ENCODE data around the gene LBHD2. TPM values are rescaled to one million over a fixed set of nuclear protein-coding genes. Genes with fewer than 3 reads are reported as not detected.

Gene LBHD2
- total and polyA plus RNA-seq, 2 donors = 0.19 to 0.75 TPM

GRCh38 chr14:103132381-103133209 lies 48.6 kb downstream of the LBHD2 start:
- peaks cover 0 to 4% of the 10 kb centered on the region in 2 donors for H3K27me3 ChIP-seq (ENCODE audit: control insufficient read depth in 2 of 2, insufficient read depth in 1 of 2, low read length in 1 of 2)
- H3K36me3 ChIP-seq (ENCODE audit: control insufficient read depth in 2 of 2, insufficient read depth in 2 of 2, low read length in 1 of 2) = peaks cover 4 to 5% of the 10 kb centered on the region in 2 donors
- H3K4me1 ChIP-seq (ENCODE audit: control insufficient read depth in 2 of 2, insufficient read depth in 2 of 2, low read length in 2 of 2) = peaks cover 0 to 13% of the 10 kb centered on the region in 2 donors
- WGBS = 96% methylated on average over 39 of the region's 39 CpGs
- no peak for DNase-seq (ENCODE audit: low read depth in 6 of 9, low spot score in 9 of 9)
- no peak overlapping the region for H3K27ac ChIP-seq (ENCODE audit: low read depth in 1 of 2, low read length in 1 of 2)
- no peak overlapping the region for H3K4me3 ChIP-seq (ENCODE audit: low read length in 2 of 2)
- no peaks in the 10 kb centered on the region for H3K9me3 ChIP-seq (ENCODE audit: control insufficient read depth in 2 of 2, insufficient read depth in 1 of 2, low read length in 1 of 2)

GRCh38 chr14:103133210-103134140 lies 49.5 kb downstream of the LBHD2 start:
- H3K4me1 ChIP-seq (ENCODE audit: control insufficient read depth in 2 of 2, insufficient read depth in 2 of 2, low read length in 2 of 2) = peaks cover 0 to 11% of the 10 kb centered on the region in 2 donors
- 95% methylated on average over 25 of the region's 25 CpGs for WGBS

GRCh38 chr14:103134405-103134804 lies 50.4 kb downstream of the LBHD2 start:
- H3K36me3 ChIP-seq (ENCODE audit: control insufficient read depth in 2 of 2, insufficient read depth in 2 of 2, low read length in 1 of 2) = peaks cover 4 to 5% of the 10 kb centered on the region in 2 donors
- 67% methylated on average over 2 of the region's 2 CpGs for WGBS
- peaks cover 0 to 22% of the 10 kb centered on the region in 2 donors for H3K27me3 ChIP-seq (ENCODE audit: control insufficient read depth in 2 of 2, insufficient read depth in 1 of 2, low read length in 1 of 2)
- H3K9me3 ChIP-seq (ENCODE audit: control insufficient read depth in 2 of 2, insufficient read depth in 1 of 2, low read length in 1 of 2) = no peaks in the 10 kb centered on the region
- peaks cover 0 to 11% of the 10 kb centered on the region in 2 donors for H3K4me1 ChIP-seq (ENCODE audit: control insufficient read depth in 2 of 2, insufficient read depth in 2 of 2, low read length in 2 of 2)
- no peak for DNase-seq (ENCODE audit: low read depth in 6 of 9, low spot score in 9 of 9)
- H3K27ac ChIP-seq (ENCODE audit: low read depth in 1 of 2, low read length in 1 of 2) = no peak overlapping the region
- no peak overlapping the region for H3K4me3 ChIP-seq (ENCODE audit: low read length in 2 of 2)

More at GRCh38 chr14:103133210-103134140, 49.5 kb downstream of the LBHD2 start:
- Histone ChIP-seq H3K9me3 (ENCODE audit: control insufficient read depth in 2 of 2, insufficient read depth in 1 of 2, low read length in 1 of 2) (no peaks in the 10 kb centered on the region), H3K36me3 (ENCODE audit: control insufficient read depth in 2 of 2, insufficient read depth in 2 of 2, low read length in 1 of 2) (peaks cover 4 to 5% of the 10 kb centered on the region in 2 donors), H3K27me3 (ENCODE audit: control insufficient read depth in 2 of 2, insufficient read depth in 1 of 2, low read length in 1 of 2) (peaks cover 0 to 13% of the 10 kb centered on the region in 2 donors), H3K4me3 (ENCODE audit: low read length in 2 of 2) (no peak overlapping the region), H3K27ac (ENCODE audit: low read depth in 1 of 2, low read length in 1 of 2) (no peak overlapping the region)
- DNase-seq (ENCODE audit: low read depth in 6 of 9, low spot score in 9 of 9) = no peak

- WGBS = 97% methylated on average over 14 of the region's 14 CpGs
- Histone ChIP-seq H3K9me3 (ENCODE audit: control insufficient read depth in 2 of 2, insufficient read depth in 1 of 2, low read length in 1 of 2) (no peaks in the 10 kb centered on the region), H3K27ac (ENCODE audit: low read depth in 1 of 2, low read length in 1 of 2) (no peak overlapping the region), H3K27me3 (ENCODE audit: control insufficient read depth in 2 of 2, insufficient read depth in 1 of 2, low read length in 1 of 2) (peaks cover 0 to 27% of the 10 kb centered on the region in 2 donors), H3K4me1 (ENCODE audit: control insufficient read depth in 2 of 2, insufficient read depth in 2 of 2, low read length in 2 of 2) (peaks cover 0 to 13% of the 10 kb centered on the region in 2 donors), H3K4me3 (ENCODE audit: low read length in 2 of 2) (no peak overlapping the region), H3K36me3 (ENCODE audit: control insufficient read depth in 2 of 2, insufficient read depth in 2 of 2, low read length in 1 of 2) (peaks cover 4 to 5% of the 10 kb centered on the region in 2 donors)
- DNase-seq (ENCODE audit: low read depth in 6 of 9, low spot score in 9 of 9) = no peak
These were observed 50.9 kb downstream of the LBHD2 start for GRCh38 chr14:103134919-103135318.

- Histone ChIP-seq H3K4me3 (ENCODE audit: low read length in 2 of 2) (no peak overlapping the region), H3K9me3 (ENCODE audit: control insufficient read depth in 2 of 2, insufficient read depth in 1 of 2, low read length in 1 of 2) (no peaks in the 10 kb centered on the region), H3K36me3 (ENCODE audit: control insufficient read depth in 2 of 2, insufficient read depth in 2 of 2, low read length in 1 of 2) (peaks cover 1 to 5% of the 10 kb centered on the region in 2 donors), H3K27ac (ENCODE audit: low read depth in 1 of 2, low read length in 1 of 2) (no peak overlapping the region), H3K4me1 (ENCODE audit: control insufficient read depth in 2 of 2, insufficient read depth in 2 of 2, low read length in 2 of 2) (peaks cover 0 to 9% of the 10 kb centered on the region in 2 donors), H3K27me3 (ENCODE audit: control insufficient read depth in 2 of 2, insufficient read depth in 1 of 2, low read length in 1 of 2) (peaks cover 0 to 32% of the 10 kb centered on the region in 2 donors)
- no peak for DNase-seq (ENCODE audit: low read depth in 6 of 9, low spot score in 9 of 9)
- 97% methylated on average over 26 of the region's 26 CpGs for WGBS
These were observed 51.6 kb downstream of the LBHD2 start for GRCh38 chr14:103135333-103136260.

- H3K4me1 ChIP-seq (ENCODE audit: control insufficient read depth in 2 of 2, insufficient read depth in 2 of 2, low read length in 2 of 2) = peaks cover 0 to 2% of the 10 kb centered on the region in 2 donors
- no peak for DNase-seq (ENCODE audit: low read depth in 6 of 9, low spot score in 9 of 9)
- H3K27ac ChIP-seq (ENCODE audit: low read depth in 1 of 2, low read length in 1 of 2) = peak overlapping the region in 1 of 2 donors; percentile 22
- 83% methylated on average over 20 of the region's 20 CpGs for WGBS
- H3K36me3 ChIP-seq (ENCODE audit: control insufficient read depth in 2 of 2, insufficient read depth in 2 of 2, low read length in 1 of 2) = peaks cover 0 to 5% of the 10 kb centered on the region in 2 donors
- peaks cover 1 to 3% of the 10 kb centered on the region in 2 donors for H3K9me3 ChIP-seq (ENCODE audit: control insufficient read depth in 2 of 2, insufficient read depth in 1 of 2, low read length in 1 of 2)
- peaks cover 0 to 40% of the 10 kb centered on the region in 2 donors for H3K27me3 ChIP-seq (ENCODE audit: control insufficient read depth in 2 of 2, insufficient read depth in 1 of 2, low read length in 1 of 2)
- no peak overlapping the region for H3K4me3 ChIP-seq (ENCODE audit: low read length in 2 of 2)
These were observed 52.6 kb downstream of the LBHD2 start for GRCh38 chr14:103136388-103137271.

- no peak overlapping the region for H3K4me3 ChIP-seq (ENCODE audit: low read length in 2 of 2)
- H3K27me3 ChIP-seq (ENCODE audit: control insufficient read depth in 2 of 2, insufficient read depth in 1 of 2, low read length in 1 of 2) = peaks cover 0 to 48% of the 10 kb centered on the region in 2 donors
- H3K36me3 ChIP-seq (ENCODE audit: control insufficient read depth in 2 of 2, insufficient read depth in 2 of 2, low read length in 1 of 2) = peaks cover 0 to 5% of the 10 kb centered on the region in 2 donors
- H3K27ac ChIP-seq (ENCODE audit: low read depth in 1 of 2, low read length in 1 of 2) = peak overlapping the region in 1 of 2 donors; percentile 55
- 93% methylated on average over 22 of the region's 22 CpGs for WGBS
- no peak for DNase-seq (ENCODE audit: low read depth in 6 of 9, low spot score in 9 of 9)
- peaks cover 1 to 3% of the 10 kb centered on the region in 2 donors for H3K9me3 ChIP-seq (ENCODE audit: control insufficient read depth in 2 of 2, insufficient read depth in 1 of 2, low read length in 1 of 2)
- H3K4me1 ChIP-seq (ENCODE audit: control insufficient read depth in 2 of 2, insufficient read depth in 2 of 2, low read length in 2 of 2) = peaks cover 0 to 5% of the 10 kb centered on the region in 2 donors
These were observed 53.8 kb downstream of the LBHD2 start for GRCh38 chr14:103137689-103138300.

Measured in thymus (tissue), 11 donors.